ENCODE results near the gene SORCS2. TPM values are rescaled to one million over a fixed set of nuclear protein-coding genes. Genes with fewer than 3 reads are reported as not detected.

SORCS2 gene
- total RNA-seq, 1 donor from 2014 or later = 13.4 TPM

- Mint-ChIP-seq H3K9me3 (no peaks in the 10 kb centered on the region), H3K27me3 (peaks cover 15% of the 10 kb centered on the region), H3K36me3 (no peaks in the 10 kb centered on the region), H3K27ac (no peak overlapping the region), H3K4me3 (no peak overlapping the region), H3K4me1 (ENCODE audit: unreplicated experiment) (peaks cover 24% of the 10 kb centered on the region)
- no peak for TF ChIP-seq CTCF (conservative IDR thresholded peaks at IDR 0.05)
- no peak for DNase-seq (ENCODE audit: extremely low spot score, unreplicated experiment)
Observed at GRCh38 chr4:7303561-7303960, 111.2 kb downstream of the SORCS2 start.

GRCh38 chr4:7304436-7304835 is 112.1 kb downstream of the SORCS2 start:
- Mint-ChIP-seq H3K4me3 (no peak overlapping the region), H3K27me3 (peaks cover 18% of the 10 kb centered on the region), H3K36me3 (no peaks in the 10 kb centered on the region), H3K9me3 (no peaks in the 10 kb centered on the region), H3K27ac (no peak overlapping the region), H3K4me1 (ENCODE audit: unreplicated experiment) (peaks cover 27% of the 10 kb centered on the region)
- no peak for TF ChIP-seq CTCF (conservative IDR thresholded peaks at IDR 0.05)
- no peak for DNase-seq (ENCODE audit: extremely low spot score, unreplicated experiment)

- H3K4me1 Mint-ChIP-seq (ENCODE audit: unreplicated experiment) = peaks cover 37% of the 10 kb centered on the region
Observed at GRCh38 chr4:7306021-7306965, 114.0 kb downstream of the SORCS2 start.

GRCh38 chr4:7306986-7307385 is 114.6 kb downstream of the SORCS2 start:
- H3K27me3 Mint-ChIP-seq = peaks cover 23% of the 10 kb centered on the region
- H3K9me3 Mint-ChIP-seq = no peaks in the 10 kb centered on the region
- H3K36me3 Mint-ChIP-seq = no peaks in the 10 kb centered on the region
- TF ChIP-seq CTCF (conservative IDR thresholded peaks at IDR 0.05) = no peak
- H3K27ac Mint-ChIP-seq = no peak overlapping the region
- no peak overlapping the region for H3K4me3 Mint-ChIP-seq
- H3K4me1 Mint-ChIP-seq (ENCODE audit: unreplicated experiment) = peaks cover 34% of the 10 kb centered on the region
- no peak for DNase-seq (ENCODE audit: extremely low spot score, unreplicated experiment)

More at GRCh38 chr4:7306021-7306965, 114.0 kb downstream of the SORCS2 start:
- no peak for TF ChIP-seq CTCF (conservative IDR thresholded peaks at IDR 0.05)
- no peaks in the 10 kb centered on the region for H3K9me3 Mint-ChIP-seq
- H3K27me3 Mint-ChIP-seq = peaks cover 23% of the 10 kb centered on the region
- no peaks in the 10 kb centered on the region for H3K36me3 Mint-ChIP-seq
- no peak for DNase-seq (ENCODE audit: extremely low spot score, unreplicated experiment)
- H3K4me3 Mint-ChIP-seq = no peak overlapping the region
- H3K27ac Mint-ChIP-seq = peak overlapping the region; percentile 41

GRCh38 chr4:7307394-7308099 is 115.2 kb downstream of the SORCS2 start:
- Mint-ChIP-seq H3K27me3 (peaks cover 20% of the 10 kb centered on the region), H3K9me3 (no peaks in the 10 kb centered on the region), H3K4me3 (no peak overlapping the region), H3K27ac (no peak overlapping the region), H3K4me1 (ENCODE audit: unreplicated experiment) (peaks cover 30% of the 10 kb centered on the region), H3K36me3 (no peaks in the 10 kb centered on the region)
- no peak for DNase-seq (ENCODE audit: extremely low spot score, unreplicated experiment)
- TF ChIP-seq CTCF (conservative IDR thresholded peaks at IDR 0.05) = no peak
